HUES64 (cell line): ENCODE data around the gene THRAP3.

Experiments used
- H3K27ac ChIP-seq: 2 replicates; pipeline ENCODE4 v1.7.0; 2013; ENCODE audit warnings: low read depth, low read length, inconsistent platforms
- H3K27me3 ChIP-seq: 2 replicates; pipeline ENCODE4 v1.6.1; 2013; ENCODE audit warnings: mild to moderate bottlenecking, low read length; ENCODE audit not compliant: insufficient read depth
- H3K36me3 ChIP-seq: 2 replicates; pipeline ENCODE4 v1.6.1; 2013; ENCODE audit warnings: mild to moderate bottlenecking, low read length; ENCODE audit not compliant: insufficient read depth
- H3K4me1 ChIP-seq: 2 replicates; pipeline ENCODE4 v1.6.1; 2013; ENCODE audit warnings: mild to moderate bottlenecking, low read length, moderate library complexity; ENCODE audit not compliant: insufficient read depth
- H3K4me3 ChIP-seq: 2 replicates; pipeline ENCODE4 v1.5.1; 2013; ENCODE audit warnings: mild to moderate bottlenecking, low read length, moderate library complexity
- H3K9ac ChIP-seq: 2 replicates; pipeline ENCODE4 v1.6.1; 2013; ENCODE audit warnings: mild to moderate bottlenecking, low read depth, low read length
- H3K9me3 ChIP-seq: 2 replicates; pipeline ENCODE4 v1.6.1; 2013; ENCODE audit warnings: low read depth, low read length; ENCODE audit not compliant: insufficient read depth
- WGBS: fragments of 150-250, 120-280 bp; methylation state at CpG from one replicate; pipeline ENCODE4 v1.1.7; 2013; ENCODE audit warnings: missing lambda C conversion rate; 5-methylcytosine and 5-hydroxymethylcytosine counted together

Gene THRAP3

GRCh38 chr1:36304521-36304920 is 80.3 kb downstream of the THRAP3 start:
- WGBS, result 90% methylated on average over 6 of the region's 7 CpGs
- H3K9ac ChIP-seq, result no peak overlapping the region
- H3K9me3 ChIP-seq, result no peaks in the 10 kb centered on the region
- no peak overlapping the region for H3K27ac ChIP-seq
- no peaks in the 10 kb centered on the region for H3K27me3 ChIP-seq
- peaks cover 16% of the 10 kb centered on the region for H3K4me1 ChIP-seq
- no peak overlapping the region for H3K4me3 ChIP-seq
- peaks cover 65% of the 10 kb centered on the region for H3K36me3 ChIP-seq

DNA sequence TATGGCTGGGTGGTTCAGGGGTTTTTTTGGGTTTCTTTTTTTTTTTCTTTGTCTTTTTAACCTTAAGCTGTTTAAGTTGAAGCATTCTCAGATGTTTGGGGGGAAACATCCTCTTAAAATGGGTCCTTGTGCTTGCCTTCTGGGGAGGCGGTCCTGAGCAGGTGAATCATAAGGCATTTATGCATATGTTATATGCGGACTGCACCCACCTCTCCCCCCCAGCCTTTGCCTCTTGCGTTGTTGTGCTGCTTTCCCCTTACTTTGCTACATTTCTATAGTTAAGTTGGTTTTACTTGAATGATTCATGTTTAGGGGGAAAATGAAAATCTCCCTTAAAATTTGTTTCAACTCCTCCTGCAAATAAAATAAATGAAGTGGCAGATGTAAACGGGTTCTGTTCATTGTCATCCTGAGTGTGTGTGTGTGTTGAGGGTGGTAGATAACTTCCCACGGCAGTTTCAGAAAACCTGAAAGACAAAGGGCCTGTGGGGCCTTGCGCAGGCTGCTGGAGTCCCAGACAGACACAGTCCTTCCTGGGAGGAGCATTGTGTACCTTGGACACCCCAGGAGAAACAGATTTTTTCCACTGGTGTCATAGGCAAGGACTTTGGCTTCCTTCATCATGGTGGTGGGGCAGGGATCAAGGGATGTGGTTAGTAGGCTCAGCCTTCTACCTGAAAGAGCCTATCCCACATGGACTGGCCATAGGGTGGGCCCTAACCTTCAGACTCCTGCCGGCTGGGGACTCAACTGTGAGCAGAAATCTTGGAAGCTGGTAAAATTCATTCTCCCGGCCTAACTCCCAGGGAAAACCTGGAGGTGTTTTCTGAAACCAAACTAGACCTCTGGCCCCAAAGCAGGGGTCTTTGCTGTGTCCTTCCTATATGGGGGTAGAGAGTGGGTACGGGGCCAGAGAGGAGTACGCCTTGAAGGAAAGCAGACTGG is 81.0 kb downstream of the THRAP3 start:
- peak overlapping the region; percentile 74; the same call in 1 of the 2 replicates for H3K27ac ChIP-seq
- H3K4me3 ChIP-seq, result peak overlapping the region; percentile 70
- 94% methylated on average over 9 of the region's 10 CpGs for WGBS
- no peaks in the 10 kb centered on the region for H3K27me3 ChIP-seq
- no peaks in the 10 kb centered on the region for H3K9me3 ChIP-seq
- peaks cover 16% of the 10 kb centered on the region for H3K4me1 ChIP-seq
- H3K36me3 ChIP-seq, result peaks cover 62% of the 10 kb centered on the region
- H3K9ac ChIP-seq, result peak overlapping the region; percentile 64; the same call in 1 of the 2 replicates

GRCh38 chr1:36305915-36306209 is 81.6 kb downstream of the THRAP3 start:
- Histone ChIP-seq H3K9me3 (no peaks in the 10 kb centered on the region), H3K4me1 (peaks cover 16% of the 10 kb centered on the region), H3K9ac (peak overlapping the region; percentile 64; the same call in 1 of the 2 replicates), H3K4me3 (peak overlapping the region; percentile 70), H3K36me3 (peaks cover 60% of the 10 kb centered on the region), H3K27me3 (no peaks in the 10 kb centered on the region), H3K27ac (peak overlapping the region; percentile 74; the same call in 1 of the 2 replicates)
- 27% methylated on average over 7 of the region's 7 CpGs for WGBS

DNA sequence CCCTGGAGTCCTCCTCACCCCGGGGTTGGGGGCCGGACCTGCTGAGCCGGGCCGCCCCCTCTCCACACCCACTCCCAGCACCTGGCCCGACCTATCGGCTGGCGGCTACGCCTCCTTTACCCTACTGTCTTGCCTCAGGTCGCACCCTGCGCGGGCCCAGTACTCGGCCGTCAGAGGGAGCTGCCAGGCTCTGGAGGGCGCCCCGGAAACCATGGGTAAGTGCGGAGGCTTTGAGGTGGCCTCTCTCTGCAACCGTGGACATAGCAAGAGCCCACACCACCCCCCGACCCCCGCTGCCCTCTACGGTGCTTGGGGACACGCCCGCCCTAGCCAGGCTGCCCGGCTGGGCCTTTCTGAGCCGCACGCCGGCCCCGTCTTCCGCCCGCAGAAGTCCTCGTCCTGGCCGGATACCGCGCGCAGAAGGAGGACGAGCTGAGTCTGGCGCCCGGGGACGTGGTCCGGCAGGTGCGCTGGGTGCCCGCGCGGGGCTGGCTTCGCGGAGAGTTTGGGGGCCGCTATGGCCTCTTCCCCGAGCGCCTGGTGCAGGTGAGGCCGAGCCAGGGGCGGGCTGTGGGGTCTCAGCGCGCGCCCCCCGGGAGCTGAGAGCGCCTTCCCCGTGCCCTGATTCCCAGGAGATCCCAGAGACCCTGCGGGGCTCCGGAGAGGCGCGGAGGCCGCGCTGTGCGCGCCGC is 82.1 kb downstream of the THRAP3 start, which contains the start of gene SH3D21:
Gene SH3D21 (plus strand): TSS at position 159 of the 692 bp plus-strand sequence. CDS start 53 bp downstream, at position 212.
- Histone ChIP-seq H3K4me1 (peaks cover 16% of the 10 kb centered on the region), H3K9ac (peak within 1 kb of the TSS; percentile 64), H3K36me3 (peaks cover 55% of the 10 kb centered on the region), H3K27me3 (no peaks in the 10 kb centered on the region), H3K27ac (peak within 1 kb of the TSS; percentile 78; the same call in 1 of the 2 replicates), H3K4me3 (peak within 1 kb of the TSS; percentile 70), H3K9me3 (no peaks in the 10 kb centered on the region)
- 1% methylated on average over 65 of the region's 65 CpGs for WGBS

- no peaks in the 10 kb centered on the region for H3K27me3 ChIP-seq
- peak overlapping the region; percentile 64 for H3K9ac ChIP-seq
- H3K4me1 ChIP-seq, result peaks cover 16% of the 10 kb centered on the region
- peaks cover 52% of the 10 kb centered on the region for H3K36me3 ChIP-seq
- 2% methylated on average over 46 of the region's 46 CpGs for WGBS
- H3K4me3 ChIP-seq, result peak overlapping the region; percentile 70
- H3K27ac ChIP-seq, result no peak overlapping the region
- H3K9me3 ChIP-seq, result no peaks in the 10 kb centered on the region
Measured at GRCh38 chr1:36306902-36307456, 82.7 kb downstream of the THRAP3 start.

- no peak overlapping the region for H3K27ac ChIP-seq
Measured at GRCh38 chr1:36307601-36308330, 83.5 kb downstream of the THRAP3 start.

DNA sequence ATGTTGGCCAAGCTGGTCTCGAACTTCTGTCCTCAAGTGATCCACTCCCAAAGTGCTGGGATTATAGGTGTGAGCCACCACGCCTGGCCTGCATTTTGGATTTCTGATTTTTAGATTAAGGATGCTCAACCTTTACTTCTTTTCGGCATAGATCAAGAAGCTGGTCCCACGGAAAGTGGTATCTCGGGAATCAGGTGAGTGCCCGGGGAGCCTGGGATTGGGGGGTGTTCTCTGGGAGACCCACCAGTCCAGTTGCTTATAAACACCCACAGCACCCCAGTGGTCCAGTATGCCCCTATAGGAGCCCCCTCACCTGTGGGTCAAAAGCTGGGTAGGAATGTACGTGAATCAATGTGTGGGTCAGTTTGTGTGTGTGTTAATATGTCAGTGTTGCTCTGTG is 85.2 kb downstream of the THRAP3 start:
- peaks cover 16% of the 10 kb centered on the region for H3K4me1 ChIP-seq
- no peak overlapping the region for H3K4me3 ChIP-seq
- H3K27me3 ChIP-seq, result no peaks in the 10 kb centered on the region
- WGBS, result 94% methylated on average over 7 of the region's 7 CpGs
- no peak overlapping the region for H3K27ac ChIP-seq
- H3K36me3 ChIP-seq, result peaks cover 34% of the 10 kb centered on the region
- no peaks in the 10 kb centered on the region for H3K9me3 ChIP-seq
- H3K9ac ChIP-seq, result no peak overlapping the region

More at GRCh38 chr1:36307601-36308330, 83.5 kb downstream of the THRAP3 start:
- Histone ChIP-seq H3K27me3 (no peaks in the 10 kb centered on the region), H3K4me3 (peak overlapping the region; percentile 70), H3K36me3 (peaks cover 48% of the 10 kb centered on the region), H3K9ac (peak overlapping the region; percentile 28; the same call in 1 of the 2 replicates), H3K4me1 (peaks cover 16% of the 10 kb centered on the region), H3K9me3 (no peaks in the 10 kb centered on the region)
- 88% methylated on average over 8 of the region's 10 CpGs for WGBS

GRCh38 chr1:36320291-36320761 is 96.1 kb downstream of the THRAP3 start:
- peaks cover 12% of the 10 kb centered on the region; the same call in 1 of the 2 replicates for H3K4me1 ChIP-seq
- peaks cover 48% of the 10 kb centered on the region for H3K27me3 ChIP-seq
- no peak overlapping the region for H3K27ac ChIP-seq
- no peaks in the 10 kb centered on the region for H3K9me3 ChIP-seq
- peak overlapping the region; percentile 62 for H3K9ac ChIP-seq
- WGBS, result 44% methylated on average over 16 of the region's 16 CpGs
- H3K36me3 ChIP-seq, result no peaks in the 10 kb centered on the region
- peak overlapping the region; percentile 62 for H3K4me3 ChIP-seq

DNA sequence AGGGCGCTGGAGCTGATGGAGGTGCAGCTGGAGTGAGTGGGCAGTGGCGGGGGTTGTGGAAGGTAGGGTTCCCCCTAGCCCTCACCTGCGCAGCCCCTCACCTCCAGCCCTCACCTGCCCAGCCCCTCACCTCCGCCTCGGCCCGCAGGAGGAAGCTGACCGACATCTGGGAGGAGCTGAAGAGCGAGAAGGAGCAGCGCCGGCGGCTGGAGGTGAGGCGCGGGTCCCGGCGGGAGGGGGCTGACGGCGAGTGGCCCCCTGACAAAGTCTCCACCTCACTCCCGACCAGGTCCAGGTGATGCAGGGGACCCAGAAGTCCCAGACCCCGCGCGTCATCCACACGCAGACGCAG is 96.5 kb downstream of the THRAP3 start:
- no peaks in the 10 kb centered on the region for H3K9me3 ChIP-seq
- peaks cover 12% of the 10 kb centered on the region; the same call in 1 of the 2 replicates for H3K4me1 ChIP-seq
- H3K4me3 ChIP-seq, result peak overlapping the region; percentile 62
- no peaks in the 10 kb centered on the region for H3K36me3 ChIP-seq
- WGBS, result 2% methylated on average over 21 of the region's 23 CpGs
- H3K27me3 ChIP-seq, result peaks cover 48% of the 10 kb centered on the region
- peak overlapping the region; percentile 67; the same call in 1 of the 2 replicates for H3K27ac ChIP-seq
- peak overlapping the region; percentile 62 for H3K9ac ChIP-seq

- Histone ChIP-seq H3K9me3 (no peaks in the 10 kb centered on the region), H3K27me3 (peaks cover 48% of the 10 kb centered on the region), H3K9ac (peak overlapping the region; percentile 62), H3K4me1 (peaks cover 12% of the 10 kb centered on the region; the same call in 1 of the 2 replicates), H3K36me3 (no peaks in the 10 kb centered on the region), H3K4me3 (peak overlapping the region; percentile 62), H3K27ac (peak overlapping the region; percentile 67; the same call in 1 of the 2 replicates)
- WGBS, result 2% methylated on average over 59 of the region's 59 CpGs
Measured at GRCh38 chr1:36321119-36321951, 97.1 kb downstream of the THRAP3 start.
